HG03521 (cell line): ENCODE data around the gene TMEM183A.
"Not testable (repeated sequence)": the region's sequence is repeated elsewhere in the genome, so short reads cannot be mapped to it uniquely, and the experiment has no call there.

ENCODE experiments used
- ATAC-seq: cut with Tn5 transposase; IDR thresholded peaks from one replicate; pipeline ENCODE4 v1.9.1; 2021; ENCODE audit warnings: mild to moderate bottlenecking, moderate library complexity; ENCODE audit not compliant: unreplicated experiment

TMEM183A gene

DNA sequence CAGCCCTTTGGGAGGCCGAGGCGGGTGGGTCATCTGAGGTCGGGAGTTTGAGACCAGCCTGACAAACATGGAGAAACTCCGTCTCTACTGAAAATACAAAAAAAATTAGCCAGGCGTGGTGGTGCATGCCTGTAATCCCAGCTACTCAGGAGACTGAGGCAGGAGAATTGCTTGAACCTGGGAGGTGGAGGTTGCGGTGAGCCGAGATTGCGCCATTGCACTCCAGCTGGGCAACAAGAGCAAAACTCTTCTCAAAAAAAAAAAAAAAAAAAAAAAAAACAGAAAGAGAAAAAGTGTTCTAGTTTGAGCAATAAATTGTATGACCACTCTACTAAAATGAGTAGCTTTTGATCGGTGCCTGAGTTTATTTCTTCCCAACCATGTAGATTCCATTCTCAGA is 21.1 kb upstream of the TMEM183A start:
- ATAC-seq = not testable (repeated sequence)

DNA sequence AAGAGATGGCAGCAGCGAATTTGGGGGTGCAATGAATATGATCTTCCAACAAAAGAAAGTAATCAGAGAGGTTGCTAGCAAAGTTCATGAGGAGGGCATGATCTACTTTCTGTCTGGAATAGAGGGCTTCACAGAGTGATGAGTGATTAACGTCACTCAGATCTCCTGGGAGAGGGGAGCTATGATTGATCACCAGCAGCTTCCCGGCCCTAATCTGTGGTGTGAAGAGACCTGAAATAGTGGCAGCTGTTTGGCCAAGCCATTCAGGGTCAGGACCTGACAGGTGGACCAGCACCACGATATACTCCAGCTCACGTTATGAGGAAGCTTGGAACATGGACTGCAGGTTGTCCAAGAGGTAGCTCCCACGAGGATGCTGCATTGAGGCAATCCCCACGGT is 19.9 kb upstream of the TMEM183A start:
- ATAC-seq = no peak

GRCh38 chr1:202987922-202988583 is 19.1 kb upstream of the TMEM183A start:
- no peak for ATAC-seq

DNA sequence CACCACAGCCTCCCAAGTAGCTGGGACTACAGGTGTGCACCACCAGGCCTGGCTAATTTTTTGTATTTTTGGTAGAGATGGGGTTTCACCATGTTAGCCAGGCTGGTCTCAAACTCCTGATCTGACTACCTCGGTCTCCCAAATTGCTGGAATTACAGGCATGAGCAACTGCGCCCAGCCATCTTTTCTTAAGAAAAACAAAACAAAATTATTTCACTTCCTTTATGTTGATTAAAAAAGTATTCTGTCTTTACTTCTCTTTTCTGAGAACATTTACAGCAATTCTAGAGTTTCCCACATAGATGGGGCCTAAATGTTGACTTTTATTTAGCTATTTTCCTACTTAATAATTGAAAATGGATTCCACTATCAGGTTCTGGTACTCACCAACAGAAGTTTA is 17.3 kb upstream of the TMEM183A start:
- no peak for ATAC-seq

GRCh38 chr1:202991112-202991511 is 16.1 kb upstream of the TMEM183A start:
- ATAC-seq = no peak

GRCh38 chr1:202994756-202995155 is 12.4 kb upstream of the TMEM183A start:
- no peak for ATAC-seq

DNA sequence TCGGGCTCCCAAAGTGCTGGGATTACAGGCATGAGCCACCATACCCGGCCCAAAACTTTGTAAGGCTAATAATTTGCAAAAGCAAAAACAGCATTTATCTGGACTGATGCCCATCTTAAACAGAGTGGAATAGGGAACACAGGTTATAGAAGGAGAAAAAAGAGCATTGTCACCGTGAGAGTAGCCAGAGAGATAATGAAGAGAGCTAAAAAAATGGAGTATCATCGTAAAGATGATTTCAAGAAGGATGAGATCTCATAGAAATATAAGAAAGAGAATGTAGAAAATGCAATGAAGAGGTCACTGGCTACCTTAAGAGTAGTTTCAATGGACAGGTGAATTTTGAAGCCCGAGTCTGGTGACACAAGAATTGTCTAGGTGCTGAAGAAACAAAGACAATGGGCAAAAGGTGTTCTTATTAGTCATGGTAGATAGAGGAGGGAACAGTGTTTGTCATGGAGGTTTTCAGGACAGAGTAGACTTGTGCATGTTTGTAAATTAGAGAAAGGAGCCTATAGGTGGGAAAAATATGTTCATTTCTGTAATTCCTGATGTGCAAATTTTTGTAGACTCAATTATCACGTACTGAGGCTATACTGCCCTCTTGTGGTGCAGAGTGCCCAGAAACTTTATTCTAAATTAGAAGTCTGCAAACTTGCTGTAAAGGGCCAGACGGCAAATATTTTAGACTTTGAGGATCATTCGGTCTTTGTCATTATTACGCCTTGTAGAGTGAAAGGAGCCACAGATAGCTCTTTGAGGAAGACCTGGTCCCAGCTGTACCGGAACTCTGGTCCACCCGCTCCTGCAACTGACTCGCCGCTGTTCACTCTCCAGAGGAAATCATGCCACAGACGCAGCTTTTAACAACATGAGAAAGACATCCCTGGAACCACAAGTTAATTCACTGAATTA is 8.1 kb upstream of the TMEM183A start:
- ATAC-seq = no peak

DNA sequence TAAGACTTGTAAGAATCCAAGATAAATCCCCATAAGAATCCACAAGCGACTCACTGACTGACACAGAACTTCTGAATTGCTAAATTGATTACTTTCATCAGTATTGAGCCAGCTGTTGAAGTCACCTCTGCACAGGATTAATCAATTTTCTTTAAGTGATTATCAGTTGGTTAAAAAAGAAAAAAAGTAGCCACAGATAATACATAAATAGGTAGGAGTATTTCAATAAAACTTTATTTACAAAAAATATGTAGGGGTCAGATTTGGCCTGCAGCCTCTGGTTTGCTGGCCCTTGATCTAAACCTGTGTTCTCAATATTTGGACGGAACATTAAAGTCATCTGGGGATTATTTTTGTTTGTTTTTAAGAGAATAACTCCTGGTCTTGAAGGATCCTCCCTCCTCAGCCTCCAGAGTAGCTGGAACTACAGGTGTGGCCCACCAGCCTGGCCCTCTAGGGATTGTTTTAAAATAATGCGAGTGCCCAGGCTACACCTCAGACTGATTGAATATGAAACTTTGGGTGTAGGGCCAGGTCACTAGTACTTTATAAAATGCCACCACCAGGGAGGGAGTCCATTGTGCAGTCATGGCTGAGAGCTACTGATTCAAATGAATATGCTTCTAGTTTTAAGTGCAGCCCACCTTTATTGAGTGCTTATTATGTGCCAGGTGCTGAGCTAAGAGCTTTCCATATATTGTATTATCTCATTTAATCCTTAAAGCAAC is 6.8 kb upstream of the TMEM183A start:
- ATAC-seq = no peak

DNA sequence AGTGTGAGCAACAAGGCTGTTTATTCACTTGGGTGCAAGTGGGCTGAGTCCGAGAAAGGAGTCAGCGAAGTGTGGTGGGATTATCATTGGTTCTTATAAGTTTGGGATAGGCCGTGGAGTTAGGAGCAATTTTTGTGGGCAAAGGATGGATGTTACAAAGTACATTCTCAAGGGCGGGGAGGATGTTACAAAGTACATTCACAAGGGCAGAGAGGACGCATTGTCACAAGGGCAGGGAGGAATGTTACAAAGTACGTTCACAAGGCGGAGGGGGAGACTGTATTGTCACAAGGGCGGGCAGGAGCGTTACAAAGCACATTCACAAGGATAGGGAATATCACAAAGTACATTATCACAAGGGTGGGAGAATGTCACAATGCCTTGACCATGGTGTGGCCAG is 5.2 kb upstream of the TMEM183A start:
- no peak for ATAC-seq

DNA sequence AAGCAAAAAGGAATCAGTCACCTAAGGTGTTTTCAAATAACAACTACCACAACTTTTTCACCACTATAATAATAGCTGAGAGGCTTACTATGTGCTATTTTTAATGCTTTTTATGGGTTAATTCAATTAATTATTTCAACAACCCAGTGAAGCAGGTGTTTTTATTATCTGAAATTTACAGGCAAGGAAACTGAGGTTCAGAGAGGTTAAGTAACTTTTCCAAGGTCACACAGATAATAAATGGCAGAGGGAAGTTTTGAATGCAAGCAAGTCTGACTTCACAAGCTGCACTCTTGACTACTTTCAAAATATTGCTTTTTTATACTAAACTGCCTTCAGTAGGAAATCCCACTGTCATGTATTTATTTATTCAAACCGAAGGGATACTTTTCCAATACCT is 4.2 kb upstream of the TMEM183A start:
- ATAC-seq = no peak

DNA sequence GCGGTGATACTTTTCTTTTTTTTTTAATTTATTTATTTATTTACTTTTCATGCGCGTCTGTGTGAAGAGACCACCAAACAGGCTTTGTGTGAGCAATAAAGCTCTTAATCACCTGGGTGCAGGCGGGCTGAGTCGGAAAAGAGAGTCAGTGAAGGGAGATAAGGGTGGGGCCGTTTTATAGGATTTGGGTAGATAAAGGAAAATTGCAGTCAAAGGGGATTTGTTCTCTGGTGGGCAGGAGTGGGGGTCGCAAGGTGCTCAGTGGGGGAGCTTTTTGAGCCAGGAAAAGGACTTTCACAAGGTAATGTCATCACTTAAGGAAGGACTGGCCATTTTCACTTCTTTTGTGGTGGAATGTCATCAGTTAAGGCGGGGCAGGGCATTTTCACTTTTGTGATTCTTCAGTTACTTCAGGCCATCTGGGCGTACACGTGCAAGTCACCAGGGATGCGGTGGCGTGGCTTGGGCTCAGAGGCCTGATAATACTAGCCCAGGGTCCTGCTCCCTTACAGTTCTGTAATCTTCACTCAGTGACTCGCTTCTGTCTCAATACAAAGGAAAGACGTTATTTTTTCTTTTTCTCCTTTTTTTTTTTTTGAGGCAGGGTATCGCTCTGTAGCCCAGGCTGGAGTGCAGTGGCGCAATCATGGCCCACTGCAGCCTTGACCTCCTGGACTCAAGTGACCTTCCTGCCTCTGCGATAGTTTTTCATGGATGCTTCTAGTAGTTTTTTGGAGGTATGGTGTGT is 1.6 kb upstream of the TMEM183A start:
- not testable (repeated sequence) for ATAC-seq

DNA sequence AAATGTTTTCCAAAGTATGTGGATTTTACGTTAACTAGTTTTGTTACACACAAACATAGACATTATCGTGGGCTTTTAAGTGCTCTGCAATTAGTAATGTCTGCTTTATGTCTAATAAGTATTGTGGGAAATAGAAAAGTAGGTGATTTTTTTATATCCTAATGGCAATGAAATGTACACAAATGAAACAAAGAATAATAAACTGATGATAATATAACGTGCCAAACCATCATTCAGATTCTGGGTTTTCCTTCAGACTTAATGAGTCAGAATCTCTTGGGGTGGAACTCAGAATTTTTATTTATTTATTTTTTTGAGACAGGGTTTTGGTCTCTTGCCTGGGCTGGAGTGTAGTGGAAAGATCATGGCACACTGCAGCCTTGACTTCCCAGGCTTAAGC is 2.0 kb downstream of the TMEM183A start:
- no peak for ATAC-seq

DNA sequence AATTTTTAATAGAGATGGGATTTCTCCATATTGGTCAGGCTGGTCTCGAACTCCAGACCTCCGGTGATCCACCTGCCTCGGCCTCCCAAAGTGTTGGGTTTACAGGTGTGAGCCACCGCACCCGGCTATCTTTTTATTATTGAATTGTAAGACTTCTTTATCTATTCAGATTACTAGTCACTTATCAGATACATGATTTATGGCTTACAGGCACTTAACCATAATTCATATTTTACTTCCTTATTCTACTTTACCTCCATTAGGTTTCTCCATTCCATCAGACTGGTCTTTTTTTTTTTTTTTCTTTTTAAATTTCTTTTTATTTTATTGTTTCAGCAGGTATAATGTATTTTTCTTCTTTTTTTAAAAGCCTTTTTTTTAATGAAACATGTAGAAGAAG is 4.4 kb downstream of the TMEM183A start:
- no peak for ATAC-seq

DNA sequence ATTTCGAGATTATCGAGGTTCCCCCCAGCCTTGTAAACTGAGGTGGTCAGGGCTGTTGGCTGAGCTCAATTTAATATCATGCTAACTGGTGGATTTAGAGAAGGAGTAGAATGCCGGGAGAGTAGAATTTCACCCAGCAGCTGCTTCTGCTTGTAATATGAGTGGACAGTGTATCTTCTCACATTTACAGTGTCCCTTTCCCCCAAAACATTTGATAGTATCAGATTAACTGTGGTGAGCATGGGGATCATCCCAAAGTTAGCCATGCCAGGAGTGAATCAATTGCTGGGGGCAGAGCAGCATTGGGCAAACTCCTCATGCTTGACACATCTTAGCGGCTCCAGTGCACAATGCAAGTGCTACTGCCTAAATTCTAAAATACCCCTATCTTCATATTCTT is 9.9 kb downstream of the TMEM183A start:
- no peak for ATAC-seq

DNA sequence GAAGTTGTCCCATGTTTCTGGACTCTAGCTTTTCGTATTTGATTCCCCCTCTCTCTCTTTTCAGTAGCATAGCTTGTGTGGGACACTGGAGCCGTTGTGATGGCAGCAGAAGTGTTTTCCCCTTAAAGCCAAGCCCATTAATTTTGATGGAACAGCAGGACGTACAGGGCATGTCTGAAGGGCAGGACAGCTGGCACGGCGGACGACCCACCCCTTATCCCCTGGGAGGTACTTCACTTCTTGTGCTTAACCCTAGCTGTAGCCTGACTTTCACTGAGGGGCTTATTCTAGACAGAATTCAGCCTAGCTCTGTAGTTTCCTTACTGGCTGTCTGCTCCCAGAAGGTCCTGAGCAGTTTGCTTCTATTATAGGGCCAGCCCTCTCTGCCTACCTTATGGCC is 10.5 kb downstream of the TMEM183A start:
- ATAC-seq = no peak

DNA sequence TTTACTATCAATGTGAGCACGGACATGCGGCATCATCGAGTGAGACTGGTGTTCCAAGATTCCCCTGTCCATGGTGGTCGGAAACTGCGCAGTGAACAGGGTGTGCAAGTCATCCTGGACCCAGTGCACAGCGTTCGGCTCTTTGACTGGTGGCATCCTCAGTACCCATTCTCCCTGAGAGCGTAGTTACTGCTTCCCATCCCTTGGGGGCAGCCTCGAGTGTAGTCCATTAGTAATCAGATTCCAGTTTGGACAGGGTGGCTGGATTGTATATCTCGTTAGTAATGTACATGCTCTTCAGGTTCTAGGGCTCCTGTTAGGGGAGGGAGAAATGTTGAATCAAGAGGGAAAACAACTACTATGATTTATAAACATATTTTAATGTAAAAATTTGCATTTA is 15.7 kb downstream of the TMEM183A start:
- not testable (repeated sequence) for ATAC-seq

- no peak for ATAC-seq
These were observed 18.5 kb downstream of the TMEM183A start for GRCh38 chr1:203025686-203026030.

DNA sequence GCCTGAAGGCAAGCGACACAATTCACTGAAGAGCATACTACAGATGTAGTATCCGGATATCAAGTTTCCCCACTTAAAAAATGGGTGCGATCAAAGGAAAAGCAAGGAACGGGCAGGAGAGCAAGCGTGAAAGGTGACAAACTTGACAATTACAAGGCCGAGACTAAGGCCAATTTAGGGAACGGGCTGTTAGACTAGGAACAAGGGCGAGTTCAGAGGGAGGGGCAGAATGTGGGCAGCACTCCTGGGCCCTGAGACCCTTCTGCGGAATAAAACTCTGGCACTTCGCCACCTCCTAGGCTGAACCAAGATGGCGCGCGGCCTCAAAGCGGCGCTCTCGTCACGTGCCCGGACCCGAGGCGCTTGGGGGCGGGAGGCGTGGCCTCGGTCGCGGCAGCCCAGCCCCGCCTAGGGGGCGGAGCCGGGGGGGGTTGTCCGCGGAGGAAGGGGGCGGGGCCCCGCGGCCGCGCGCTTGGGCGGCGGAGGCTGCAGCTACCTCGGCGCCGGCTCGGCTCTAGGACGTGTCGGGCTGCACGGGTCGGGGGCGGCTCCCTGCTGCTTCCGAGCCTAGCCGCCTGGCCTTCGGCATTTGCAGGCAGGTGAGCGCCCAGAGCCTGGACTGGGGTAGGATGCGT is 19.0 kb downstream of the TMEM183A start, which contains the start of gene PPFIA4:
Gene PPFIA4 (plus strand): TSS at position 461 of the 635 bp plus-strand sequence. CDS start 12,518 bp downstream, outside the sequence.
- peak; percentile 66 for ATAC-seq

- ATAC-seq = peak; percentile 13
These were observed 19.8 kb downstream of the TMEM183A start for GRCh38 chr1:203026666-203027663.
